ENCODE measurements around the gene SLC44A5.
"Not testable (repeated sequence)": the region's sequence is repeated elsewhere in the genome, so short reads cannot be mapped to it uniquely, and the experiment has no call there.

The SLC44A5 gene

DNA sequence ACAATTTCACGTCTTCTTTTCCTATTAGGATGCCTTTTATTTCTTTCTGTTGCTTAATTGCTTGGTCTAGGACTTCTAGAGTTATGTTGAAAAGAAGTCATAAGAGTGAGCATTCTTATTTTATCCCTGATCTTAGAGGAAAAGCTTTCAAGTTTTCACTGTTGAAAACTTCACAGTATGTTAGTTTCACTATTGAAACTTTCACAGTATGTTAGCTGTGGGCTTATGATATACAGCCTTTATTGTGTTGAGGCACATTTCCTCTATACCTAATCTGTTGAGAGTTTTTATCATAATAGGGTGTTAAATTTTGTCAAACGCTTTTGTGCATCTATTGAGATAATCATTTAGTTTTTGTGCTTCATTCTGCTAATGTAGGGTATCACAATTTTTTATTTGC lies 249.7 kb downstream of the SLC44A5 start:
- peaks cover 0 to 7% (median 5%) of the 10 kb centered on the region in 5 donors for H3K9me3 ChIP-seq (ENCODE audit: control insufficient read depth in 5 of 5, low read length in 5 of 5)
- H3K27ac ChIP-seq (ENCODE audit: low read depth, low read length) = no peak overlapping the region
- no peak overlapping the region for H3K4me3 ChIP-seq (ENCODE audit: low read depth in 1 of 5, low read length in 5 of 5)
- H3K9ac ChIP-seq (ENCODE audit: low read length in 5 of 5) = no peak overlapping the region
- H3K4me1 ChIP-seq (ENCODE audit: control insufficient read depth in 5 of 5, insufficient read depth in 5 of 5, low read length in 5 of 5) = no peaks in the 10 kb centered on the region
- H3K36me3 ChIP-seq (ENCODE audit: control insufficient read depth in 5 of 5, insufficient read depth in 5 of 5, low read length in 5 of 5) = no peaks in the 10 kb centered on the region
- H3K27me3 ChIP-seq (ENCODE audit: control insufficient read depth in 5 of 5, insufficient read depth in 4 of 5, low read length in 5 of 5) = no peaks in the 10 kb centered on the region

- not testable (repeated sequence) for H3K27me3 ChIP-seq (ENCODE audit: control insufficient read depth in 5 of 5, insufficient read depth in 4 of 5, low read length in 5 of 5); H3K9ac ChIP-seq (ENCODE audit: low read length in 5 of 5); H3K27ac ChIP-seq (ENCODE audit: low read depth, low read length); H3K36me3 ChIP-seq (ENCODE audit: control insufficient read depth in 5 of 5, insufficient read depth in 5 of 5, low read length in 5 of 5); H3K4me3 ChIP-seq (ENCODE audit: low read depth in 1 of 5, low read length in 5 of 5); H3K9me3 ChIP-seq (ENCODE audit: control insufficient read depth in 5 of 5, low read length in 5 of 5); H3K4me1 ChIP-seq (ENCODE audit: control insufficient read depth in 5 of 5, insufficient read depth in 5 of 5, low read length in 5 of 5)
Measured at GRCh38 chr1:75354267-75354666, 256.6 kb downstream of the SLC44A5 start.

- no peaks in the 10 kb centered on the region for H3K36me3 ChIP-seq (ENCODE audit: control insufficient read depth in 5 of 5, insufficient read depth in 5 of 5, low read length in 5 of 5)
- H3K9me3 ChIP-seq (ENCODE audit: control insufficient read depth in 5 of 5, low read length in 5 of 5) = no peaks in the 10 kb centered on the region
- no peaks in the 10 kb centered on the region for H3K27me3 ChIP-seq (ENCODE audit: control insufficient read depth in 5 of 5, insufficient read depth in 4 of 5, low read length in 5 of 5)
- H3K27ac ChIP-seq (ENCODE audit: low read depth, low read length) = no peak overlapping the region
- H3K4me1 ChIP-seq (ENCODE audit: control insufficient read depth in 5 of 5, insufficient read depth in 5 of 5, low read length in 5 of 5) = no peaks in the 10 kb centered on the region
- no peak overlapping the region for H3K9ac ChIP-seq (ENCODE audit: low read length in 5 of 5)
- H3K4me3 ChIP-seq (ENCODE audit: low read depth in 1 of 5, low read length in 5 of 5) = no peak overlapping the region
Measured at GRCh38 chr1:75353051-75353450, 257.9 kb downstream of the SLC44A5 start.

GRCh38 chr1:75345538-75346292 lies 265.2 kb downstream of the SLC44A5 start:
- H3K4me3 ChIP-seq (ENCODE audit: low read depth in 1 of 5, low read length in 5 of 5) = no peak overlapping the region
- peaks cover 0 to 11% (median 5%) of the 10 kb centered on the region in 5 donors for H3K4me1 ChIP-seq (ENCODE audit: control insufficient read depth in 5 of 5, insufficient read depth in 5 of 5, low read length in 5 of 5)
- no peak overlapping the region for H3K9ac ChIP-seq (ENCODE audit: low read length in 5 of 5)
- no peaks in the 10 kb centered on the region for H3K36me3 ChIP-seq (ENCODE audit: control insufficient read depth in 5 of 5, insufficient read depth in 5 of 5, low read length in 5 of 5)
- H3K27me3 ChIP-seq (ENCODE audit: control insufficient read depth in 5 of 5, insufficient read depth in 4 of 5, low read length in 5 of 5) = no peaks in the 10 kb centered on the region
- H3K9me3 ChIP-seq (ENCODE audit: control insufficient read depth in 5 of 5, low read length in 5 of 5) = no peaks in the 10 kb centered on the region
- H3K27ac ChIP-seq (ENCODE audit: low read depth, low read length) = no peak overlapping the region

- peaks cover 0 to 31% (median 18%) of the 10 kb centered on the region in 5 donors for H3K4me1 ChIP-seq (ENCODE audit: control insufficient read depth in 5 of 5, insufficient read depth in 5 of 5, low read length in 5 of 5)
Measured at GRCh38 chr1:75342786-75343185, 268.1 kb downstream of the SLC44A5 start.

DNA sequence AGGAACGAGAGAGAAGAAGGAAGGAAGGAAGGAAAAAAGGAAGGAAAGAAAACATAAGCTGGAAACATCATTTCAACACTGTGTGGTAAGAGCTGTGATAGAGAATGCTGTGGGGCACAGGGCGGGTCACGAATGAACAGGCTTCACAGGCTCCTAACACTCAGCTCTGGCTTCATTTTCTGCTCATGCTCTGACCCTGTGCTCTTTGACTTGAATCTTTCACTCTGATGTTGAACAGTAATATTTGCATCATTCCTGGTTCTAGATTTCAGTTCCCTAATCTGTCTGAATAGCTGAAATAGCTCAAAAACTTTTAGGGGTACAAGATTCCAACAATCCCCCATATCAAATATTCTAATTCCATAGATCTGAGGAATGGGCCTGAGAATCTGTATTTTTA lies 269.4 kb downstream of the SLC44A5 start:
- Histone ChIP-seq H3K9me3 (ENCODE audit: control insufficient read depth in 5 of 5, low read length in 5 of 5) (no peaks in the 10 kb centered on the region), H3K36me3 (ENCODE audit: control insufficient read depth in 5 of 5, insufficient read depth in 5 of 5, low read length in 5 of 5) (no peaks in the 10 kb centered on the region), H3K27ac (ENCODE audit: low read depth, low read length) (peak overlapping the region; percentile 34), H3K27me3 (ENCODE audit: control insufficient read depth in 5 of 5, insufficient read depth in 4 of 5, low read length in 5 of 5) (no peaks in the 10 kb centered on the region), H3K9ac (ENCODE audit: low read length in 5 of 5) (no peak overlapping the region), H3K4me1 (ENCODE audit: control insufficient read depth in 5 of 5, insufficient read depth in 5 of 5, low read length in 5 of 5) (peaks cover 0 to 31% (median 18%) of the 10 kb centered on the region in 5 donors), H3K4me3 (ENCODE audit: low read depth in 1 of 5, low read length in 5 of 5) (no peak overlapping the region)

More at GRCh38 chr1:75342786-75343185, 268.1 kb downstream of the SLC44A5 start:
- H3K4me3 ChIP-seq (ENCODE audit: low read depth in 1 of 5, low read length in 5 of 5) = no peak overlapping the region
- H3K9me3 ChIP-seq (ENCODE audit: control insufficient read depth in 5 of 5, low read length in 5 of 5) = no peaks in the 10 kb centered on the region
- H3K27me3 ChIP-seq (ENCODE audit: control insufficient read depth in 5 of 5, insufficient read depth in 4 of 5, low read length in 5 of 5) = no peaks in the 10 kb centered on the region
- H3K36me3 ChIP-seq (ENCODE audit: control insufficient read depth in 5 of 5, insufficient read depth in 5 of 5, low read length in 5 of 5) = no peaks in the 10 kb centered on the region
- no peak overlapping the region for H3K9ac ChIP-seq (ENCODE audit: low read length in 5 of 5)
- H3K27ac ChIP-seq (ENCODE audit: low read depth, low read length) = no peak overlapping the region

DNA sequence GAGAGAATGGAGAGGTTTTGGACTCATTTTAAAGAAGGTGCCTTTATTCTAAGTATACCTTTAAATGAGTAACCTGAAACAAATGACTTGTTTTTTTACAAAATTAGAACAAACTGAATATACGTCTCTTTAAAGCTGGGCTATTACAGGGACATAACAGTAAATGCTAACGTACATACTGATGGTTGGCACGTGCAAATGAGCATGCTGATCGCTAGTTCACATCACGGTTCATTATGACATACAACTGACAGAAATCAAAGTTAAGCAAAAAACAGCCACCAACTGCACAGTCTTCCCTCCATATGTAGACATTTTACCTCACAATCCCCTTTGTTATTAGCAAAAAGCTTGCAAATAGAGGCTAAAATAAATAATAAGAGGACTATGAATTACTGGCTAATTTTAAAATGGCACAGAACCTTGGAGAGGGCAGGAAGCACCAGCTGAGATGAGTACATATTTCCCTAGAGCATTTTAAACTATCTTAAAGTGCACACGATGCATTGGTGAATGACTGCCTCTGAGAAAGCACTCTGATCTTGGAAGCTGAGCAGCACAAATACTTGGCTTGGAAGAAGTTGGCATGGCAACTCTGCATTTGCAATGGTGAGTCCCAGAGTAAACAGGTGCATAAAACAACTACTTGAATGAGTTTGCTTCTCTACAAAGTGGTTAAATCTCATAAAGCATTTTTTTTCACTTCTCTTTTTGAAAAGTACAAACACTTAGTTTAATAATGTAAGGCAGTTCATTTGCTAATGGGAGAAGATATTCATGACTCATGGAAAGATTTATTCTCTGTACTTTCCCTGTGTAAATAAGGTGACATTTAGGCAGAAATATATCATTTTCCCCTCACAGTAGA lies 272.1 kb downstream of the SLC44A5 start:
- no peak overlapping the region for H3K9ac ChIP-seq (ENCODE audit: low read length in 5 of 5)
- H3K27me3 ChIP-seq (ENCODE audit: control insufficient read depth in 5 of 5, insufficient read depth in 4 of 5, low read length in 5 of 5) = no peaks in the 10 kb centered on the region
- H3K36me3 ChIP-seq (ENCODE audit: control insufficient read depth in 5 of 5, insufficient read depth in 5 of 5, low read length in 5 of 5) = no peaks in the 10 kb centered on the region
- H3K27ac ChIP-seq (ENCODE audit: low read depth, low read length) = no peak overlapping the region
- H3K4me3 ChIP-seq (ENCODE audit: low read depth in 1 of 5, low read length in 5 of 5) = no peak overlapping the region
- H3K4me1 ChIP-seq (ENCODE audit: control insufficient read depth in 5 of 5, insufficient read depth in 5 of 5, low read length in 5 of 5) = peaks cover 0 to 31% (median 18%) of the 10 kb centered on the region in 5 donors
- no peaks in the 10 kb centered on the region for H3K9me3 ChIP-seq (ENCODE audit: control insufficient read depth in 5 of 5, low read length in 5 of 5)

DNA sequence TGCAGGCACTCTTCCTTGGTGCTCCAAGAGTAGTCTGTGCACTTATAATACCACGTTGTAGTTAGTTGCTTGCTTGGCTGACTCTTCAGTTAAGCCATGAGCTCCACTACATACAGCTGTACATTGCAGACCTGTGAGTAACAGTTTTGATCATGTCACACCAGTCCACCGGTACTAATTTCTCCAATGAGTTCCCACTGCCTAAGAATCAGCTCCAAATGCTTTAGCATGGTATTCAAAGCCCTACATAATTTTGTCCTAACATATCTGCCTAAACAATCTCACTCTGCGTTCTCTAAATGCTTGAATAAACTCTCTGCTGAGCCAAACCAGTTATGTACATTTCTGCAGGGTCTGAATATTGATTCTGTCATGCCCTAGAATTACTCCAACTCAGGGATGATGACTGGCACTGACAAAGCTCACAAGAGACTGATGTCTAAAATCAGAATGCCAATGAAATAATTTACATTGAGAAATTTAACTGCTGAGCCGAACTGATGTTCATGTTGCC lies 276.0 kb downstream of the SLC44A5 start:
- Histone ChIP-seq H3K9ac (ENCODE audit: low read length in 5 of 5) (no peak overlapping the region), H3K4me1 (ENCODE audit: control insufficient read depth in 5 of 5, insufficient read depth in 5 of 5, low read length in 5 of 5) (peaks cover 0 to 12% (median 4%) of the 10 kb centered on the region in 5 donors), H3K27ac (ENCODE audit: low read depth, low read length) (no peak overlapping the region), H3K4me3 (ENCODE audit: low read depth in 1 of 5, low read length in 5 of 5) (no peak overlapping the region), H3K36me3 (ENCODE audit: control insufficient read depth in 5 of 5, insufficient read depth in 5 of 5, low read length in 5 of 5) (no peaks in the 10 kb centered on the region), H3K9me3 (ENCODE audit: control insufficient read depth in 5 of 5, low read length in 5 of 5) (no peaks in the 10 kb centered on the region), H3K27me3 (ENCODE audit: control insufficient read depth in 5 of 5, insufficient read depth in 4 of 5, low read length in 5 of 5) (no peaks in the 10 kb centered on the region)

GRCh38 chr1:75330624-75331023 lies 280.3 kb downstream of the SLC44A5 start:
- Histone ChIP-seq H3K27me3 (ENCODE audit: control insufficient read depth in 5 of 5, insufficient read depth in 4 of 5, low read length in 5 of 5) (no peaks in the 10 kb centered on the region), H3K4me1 (ENCODE audit: control insufficient read depth in 5 of 5, insufficient read depth in 5 of 5, low read length in 5 of 5) (no peaks in the 10 kb centered on the region), H3K27ac (ENCODE audit: low read depth, low read length) (no peak overlapping the region), H3K9me3 (ENCODE audit: control insufficient read depth in 5 of 5, low read length in 5 of 5) (no peaks in the 10 kb centered on the region), H3K4me3 (ENCODE audit: low read depth in 1 of 5, low read length in 5 of 5) (no peak overlapping the region), H3K36me3 (ENCODE audit: control insufficient read depth in 5 of 5, insufficient read depth in 5 of 5, low read length in 5 of 5) (no peaks in the 10 kb centered on the region), H3K9ac (ENCODE audit: low read length in 5 of 5) (no peak overlapping the region)

GRCh38 chr1:75328691-75329090 lies 282.2 kb downstream of the SLC44A5 start:
- Histone ChIP-seq H3K27ac (ENCODE audit: low read depth, low read length) (no peak overlapping the region), H3K27me3 (ENCODE audit: control insufficient read depth in 5 of 5, insufficient read depth in 4 of 5, low read length in 5 of 5) (no peaks in the 10 kb centered on the region), H3K4me1 (ENCODE audit: control insufficient read depth in 5 of 5, insufficient read depth in 5 of 5, low read length in 5 of 5) (no peaks in the 10 kb centered on the region), H3K9ac (ENCODE audit: low read length in 5 of 5) (no peak overlapping the region), H3K9me3 (ENCODE audit: control insufficient read depth in 5 of 5, low read length in 5 of 5) (no peaks in the 10 kb centered on the region), H3K4me3 (ENCODE audit: low read depth in 1 of 5, low read length in 5 of 5) (no peak overlapping the region), H3K36me3 (ENCODE audit: control insufficient read depth in 5 of 5, insufficient read depth in 5 of 5, low read length in 5 of 5) (no peaks in the 10 kb centered on the region)

Data from subcutaneous abdominal adipose tissue (tissue), 5 donors.